Measurements from ENCODE around the gene STUB1.
"Not testable (repeated sequence)": the region's sequence is repeated elsewhere in the genome, so short reads cannot be mapped to it uniquely, and the experiment has no call there.

STUB1 gene

GRCh38 chr16:706189-707061 is 26.2 kb downstream of the STUB1 start:
- no peak for DNase-seq (ENCODE audit: low read depth)

GRCh38 chr16:707062-707538 is 26.9 kb downstream of the STUB1 start:
- no peak for DNase-seq (ENCODE audit: low read depth)
- no peak overlapping the region for H3K4me3 ChIP-seq (ENCODE audit: low read depth, low read length)

More at GRCh38 chr16:706189-707061, 26.2 kb downstream of the STUB1 start:
- H3K4me3 ChIP-seq (ENCODE audit: low read depth, low read length): peak overlapping the region; percentile 11

GRCh38 chr16:708019-708418 is 27.8 kb downstream of the STUB1 start:
- H3K4me3 ChIP-seq (ENCODE audit: low read depth, low read length): no peak overlapping the region

GRCh38 chr16:708959-709358 is 28.7 kb downstream of the STUB1 start:
- no peak overlapping the region for H3K4me3 ChIP-seq (ENCODE audit: low read depth, low read length)
- no peak for DNase-seq (ENCODE audit: low read depth)

More at GRCh38 chr16:708019-708418, 27.8 kb downstream of the STUB1 start:
- no peak for DNase-seq (ENCODE audit: low read depth)

- DNase-seq (ENCODE audit: low read depth): peak; percentile 65
- no peak overlapping the region for H3K4me3 ChIP-seq (ENCODE audit: low read depth, low read length)
These were observed 29.6 kb downstream of the STUB1 start for GRCh38 chr16:709566-710499.

GRCh38 chr16:710500-711075 is 30.4 kb downstream of the STUB1 start:
- no peak for DNase-seq (ENCODE audit: low read depth)
- no peak overlapping the region for H3K4me3 ChIP-seq (ENCODE audit: low read depth, low read length)

- H3K4me3 ChIP-seq (ENCODE audit: low read depth, low read length): no peak overlapping the region
- DNase-seq (ENCODE audit: low read depth): no peak
These were observed 30.9 kb downstream of the STUB1 start for GRCh38 chr16:711084-711483.

- DNase-seq (ENCODE audit: low read depth): no peak
These were observed 31.5 kb downstream of the STUB1 start for GRCh38 chr16:711548-712320.

GRCh38 chr16:712740-713250 is 32.6 kb downstream of the STUB1 start:
- not testable (repeated sequence) for H3K4me3 ChIP-seq (ENCODE audit: low read depth, low read length)
- peak; percentile 91 for DNase-seq (ENCODE audit: low read depth)

More at GRCh38 chr16:711548-712320, 31.5 kb downstream of the STUB1 start:
- no peak overlapping the region for H3K4me3 ChIP-seq (ENCODE audit: low read depth, low read length)

- H3K4me3 ChIP-seq (ENCODE audit: low read depth, low read length): no peak overlapping the region
- no peak for DNase-seq (ENCODE audit: low read depth)
These were observed 33.9 kb downstream of the STUB1 start for GRCh38 chr16:714079-714478.

GRCh38 chr16:714558-715476 is 34.6 kb downstream of the STUB1 start, which contains the start of gene METRN:
Gene METRN (plus strand): TSS chr16:715118. CDS start chr16:715290, 172 bp downstream.
- H3K4me3 ChIP-seq (ENCODE audit: low read depth, low read length): peak within 1 kb of the TSS; percentile 63
- peak; percentile 53 for DNase-seq (ENCODE audit: low read depth)

GRCh38 chr16:715477-716199 is 35.4 kb downstream of the STUB1 start:
- peak overlapping the region; percentile 63 for H3K4me3 ChIP-seq (ENCODE audit: low read depth, low read length)
- no peak for DNase-seq (ENCODE audit: low read depth)

GRCh38 chr16:716200-716568 is 36.0 kb downstream of the STUB1 start:
- peak overlapping the region; percentile 63 for H3K4me3 ChIP-seq (ENCODE audit: low read depth, low read length)
- no peak for DNase-seq (ENCODE audit: low read depth)

GRCh38 chr16:716768-717325 is 36.6 kb downstream of the STUB1 start:
- no peak for DNase-seq (ENCODE audit: low read depth)
- H3K4me3 ChIP-seq (ENCODE audit: low read depth, low read length): no peak overlapping the region

- no peak for DNase-seq (ENCODE audit: low read depth)
These were observed 37.4 kb downstream of the STUB1 start for GRCh38 chr16:717450-718245.

GRCh38 chr16:718389-718788 is 38.2 kb downstream of the STUB1 start:
- H3K4me3 ChIP-seq (ENCODE audit: low read depth, low read length): no peak overlapping the region

More at GRCh38 chr16:717450-718245, 37.4 kb downstream of the STUB1 start:
- no peak overlapping the region for H3K4me3 ChIP-seq (ENCODE audit: low read depth, low read length)

More at GRCh38 chr16:718389-718788, 38.2 kb downstream of the STUB1 start:
- no peak for DNase-seq (ENCODE audit: low read depth)

All from skeletal muscle cell (primary cell).